Lower lobe of right lung (tissue), 2 donors: ENCODE data around the gene IFT80. TPM values are rescaled to one million over a fixed set of nuclear protein-coding genes. Genes with fewer than 3 reads are reported as not detected.

Experiments used
- ATAC-seq, 2 donors: fragments of 200-7000 bp; cut with Tn5 transposase; one replicate each; pipeline ENCODE4 v1.9.1; 2020 to 2022; ENCODE audit warnings: mild to moderate bottlenecking in 2 of 2, moderate library complexity in 2 of 2
- DNase-seq: peaks from one replicate; pipeline ENCODE4 v3.0.0-alpha.2; 2020
- H3K27ac ChIP-seq: fragments of 200-600 bp; one replicate; pipeline ENCODE4 v1.8.0; 2022
- H3K27me3 ChIP-seq: fragments of 200-600 bp; one replicate; pipeline ENCODE4 v1.8.0; 2022; ENCODE audit warnings: low read depth
- H3K36me3 ChIP-seq: fragments of 200-600 bp; one replicate; pipeline ENCODE4 v1.8.0; 2022; ENCODE audit warnings: mild to moderate bottlenecking
- H3K4me1 ChIP-seq: fragments of 200-600 bp; one replicate; pipeline ENCODE4 v1.8.0; 2022
- H3K4me3 ChIP-seq: fragments of 200-600 bp; one replicate; pipeline ENCODE4 v1.8.0; 2022; ENCODE audit warnings: mild to moderate bottlenecking
- H3K9me3 ChIP-seq: fragments of 200-600 bp; one replicate; pipeline ENCODE4 v1.8.0; 2022
- intact Hi-C: fragments of 100-400 bp; cut with DNase I; formaldehyde crosslinking; loops from one replicate; pipeline ENCODE4 v1.11.0; 2022
- total RNA-seq: library from RNA; stranded (reverse); fragmentation: NEBNext Ultra II Directional; extraction: Animal tissue kit (Norgen Biotek cat#: 25700); gene quantifications from one replicate; pipeline ENCODE4 v1.2.1, GENCODE V29; 2021
- TF ChIP-seq, protein P1 (sequence below): fragments of 200-600 bp; IDR thresholded peaks from one replicate; pipeline ENCODE4 v1.8.0; 2022; ENCODE audit warnings: antibody characterized with exemption, mild to moderate bottlenecking
- donor health status: DM: no; HTN: yes; CAD: no; lungs with severe emphysema.

IFT80 gene
- total RNA-seq, 1 donor from 2014 or later: 37.7 TPM

DNA sequence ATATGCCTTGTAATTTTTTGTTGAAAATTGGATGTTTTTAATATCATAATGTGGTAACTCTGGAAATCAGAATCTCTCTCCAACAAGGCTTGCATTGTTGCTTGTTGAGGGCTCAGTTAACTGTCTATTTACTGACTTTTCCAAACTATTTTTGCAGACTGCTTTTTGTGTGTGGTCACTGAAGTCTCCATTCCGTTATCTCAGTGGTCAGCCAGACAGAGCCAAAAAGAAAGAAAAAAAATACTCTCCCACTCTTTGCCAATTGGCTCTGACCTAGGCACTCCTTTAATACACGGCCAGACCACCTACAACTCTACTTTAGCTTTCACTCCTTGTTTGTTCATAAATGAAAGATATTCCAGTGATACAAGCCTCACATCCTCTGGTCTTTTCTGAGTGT lies 52.5 kb downstream of the IFT80 start:
- Histone ChIP-seq H3K36me3 (no peaks in the 10 kb centered on the region), H3K27me3 (no peaks in the 10 kb centered on the region), H3K4me3 (no peak overlapping the region), H3K9me3 (no peaks in the 10 kb centered on the region), H3K4me1 (no peaks in the 10 kb centered on the region), H3K27ac (no peak overlapping the region)
- ATAC-seq (no peak), DNase-seq (no peak)
- intact Hi-C loops: no loop called here
- TF ChIP-seq, protein P1, sequence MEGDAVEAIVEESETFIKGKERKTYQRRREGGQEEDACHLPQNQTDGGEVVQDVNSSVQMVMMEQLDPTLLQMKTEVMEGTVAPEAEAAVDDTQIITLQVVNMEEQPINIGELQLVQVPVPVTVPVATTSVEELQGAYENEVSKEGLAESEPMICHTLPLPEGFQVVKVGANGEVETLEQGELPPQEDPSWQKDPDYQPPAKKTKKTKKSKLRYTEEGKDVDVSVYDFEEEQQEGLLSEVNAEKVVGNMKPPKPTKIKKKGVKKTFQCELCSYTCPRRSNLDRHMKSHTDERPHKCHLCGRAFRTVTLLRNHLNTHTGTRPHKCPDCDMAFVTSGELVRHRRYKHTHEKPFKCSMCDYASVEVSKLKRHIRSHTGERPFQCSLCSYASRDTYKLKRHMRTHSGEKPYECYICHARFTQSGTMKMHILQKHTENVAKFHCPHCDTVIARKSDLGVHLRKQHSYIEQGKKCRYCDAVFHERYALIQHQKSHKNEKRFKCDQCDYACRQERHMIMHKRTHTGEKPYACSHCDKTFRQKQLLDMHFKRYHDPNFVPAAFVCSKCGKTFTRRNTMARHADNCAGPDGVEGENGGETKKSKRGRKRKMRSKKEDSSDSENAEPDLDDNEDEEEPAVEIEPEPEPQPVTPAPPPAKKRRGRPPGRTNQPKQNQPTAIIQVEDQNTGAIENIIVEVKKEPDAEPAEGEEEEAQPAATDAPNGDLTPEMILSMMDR: no peak

DNA sequence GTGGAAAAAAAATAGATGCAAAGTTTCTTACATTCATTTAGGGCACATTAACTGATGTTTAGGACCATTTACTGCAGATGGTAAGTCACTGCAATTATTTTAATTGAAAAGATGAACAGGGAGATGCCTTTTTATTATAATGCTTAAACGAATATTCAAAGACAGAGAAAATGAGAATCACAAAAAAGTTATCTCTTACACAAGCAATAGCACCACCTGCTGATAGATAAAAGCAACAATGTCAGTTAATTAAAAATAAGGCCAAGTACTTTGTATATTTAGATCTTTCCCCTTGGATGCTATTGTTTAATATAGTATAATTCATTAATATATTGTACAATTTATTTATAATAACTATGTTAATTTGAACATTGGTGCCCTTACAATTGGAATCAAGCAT lies 55.9 kb downstream of the IFT80 start:
- TF ChIP-seq, protein P1: no peak
- no peaks in the 10 kb centered on the region for H3K9me3 ChIP-seq
- no peak for ATAC-seq
- no peak overlapping the region for H3K4me3 ChIP-seq
- no peaks in the 10 kb centered on the region for H3K4me1 ChIP-seq
- no peak overlapping the region for H3K27ac ChIP-seq
- intact Hi-C loops: no loop called here
- H3K27me3 ChIP-seq: no peaks in the 10 kb centered on the region
- no peak for DNase-seq
- no peaks in the 10 kb centered on the region for H3K36me3 ChIP-seq

DNA sequence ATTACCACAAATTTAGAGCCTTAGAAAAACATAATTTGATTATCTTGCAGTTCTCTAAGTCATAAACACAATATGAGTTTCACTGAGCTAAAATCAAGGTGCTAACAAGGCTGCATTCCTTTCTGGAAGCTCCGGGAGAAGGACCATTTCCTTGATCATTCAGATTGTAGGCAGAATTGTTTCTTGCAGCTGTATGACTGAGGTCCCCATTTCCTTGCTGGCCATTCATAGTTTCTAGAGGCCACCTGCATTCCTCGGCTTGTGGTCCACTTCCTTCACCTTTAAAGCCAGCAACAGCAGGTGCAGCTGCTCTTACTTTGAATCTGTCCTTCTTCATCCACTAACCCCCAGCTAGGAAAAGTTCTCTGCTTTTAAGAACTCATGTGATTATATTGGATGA lies 58.7 kb downstream of the IFT80 start:
- ATAC-seq (no peak), DNase-seq (no peak)
- intact Hi-C loops: no loop called here
- Histone ChIP-seq H3K27ac (no peak overlapping the region), H3K27me3 (no peaks in the 10 kb centered on the region), H3K36me3 (no peaks in the 10 kb centered on the region), H3K4me3 (no peak overlapping the region), H3K9me3 (no peaks in the 10 kb centered on the region), H3K4me1 (no peaks in the 10 kb centered on the region)
- TF ChIP-seq, protein P1: no peak

DNA sequence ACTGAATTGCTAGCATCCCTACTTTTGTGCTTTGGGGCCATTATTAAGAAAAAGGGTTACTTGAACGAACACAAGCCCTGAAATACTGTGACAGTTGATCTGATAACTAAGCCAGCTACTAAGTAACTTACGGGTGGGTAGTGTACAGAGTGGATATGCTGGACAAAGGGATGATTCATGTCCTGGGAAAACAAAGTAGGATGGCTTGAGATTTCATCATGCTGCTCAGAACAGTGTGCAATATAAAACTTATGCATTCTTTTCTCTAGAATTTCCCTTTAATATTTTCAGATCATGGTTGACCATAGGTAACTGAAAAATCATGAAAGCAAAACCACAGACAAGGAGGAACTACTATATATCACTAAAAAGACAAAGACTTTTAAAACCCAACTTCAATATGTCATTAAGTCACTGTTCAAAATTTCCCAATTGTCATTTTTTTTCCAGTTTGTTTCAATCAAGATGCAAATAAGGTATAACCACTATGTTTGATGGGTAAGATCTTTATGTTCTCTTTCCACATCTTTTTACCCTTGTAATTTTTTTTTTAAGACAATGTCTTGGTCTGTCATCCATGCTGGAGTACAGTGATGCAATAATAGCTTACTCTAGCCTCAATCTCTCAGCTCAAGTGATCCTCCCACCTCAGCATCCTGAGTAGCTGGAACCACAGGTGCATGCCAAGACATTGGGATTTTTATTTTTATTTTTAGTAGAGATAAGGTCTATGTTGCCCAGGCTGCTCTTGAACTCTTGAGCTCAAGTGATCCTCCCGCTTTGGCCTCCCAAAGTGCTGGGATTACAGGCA lies 67.7 kb downstream of the IFT80 start:
- Histone ChIP-seq H3K27ac (no peak overlapping the region), H3K4me1 (no peaks in the 10 kb centered on the region), H3K36me3 (no peaks in the 10 kb centered on the region), H3K9me3 (no peaks in the 10 kb centered on the region), H3K4me3 (no peak overlapping the region), H3K27me3 (no peaks in the 10 kb centered on the region)
- ATAC-seq (no peak), DNase-seq (no peak)
- TF ChIP-seq, protein P1: no peak
- intact Hi-C loops: no loop called here

DNA sequence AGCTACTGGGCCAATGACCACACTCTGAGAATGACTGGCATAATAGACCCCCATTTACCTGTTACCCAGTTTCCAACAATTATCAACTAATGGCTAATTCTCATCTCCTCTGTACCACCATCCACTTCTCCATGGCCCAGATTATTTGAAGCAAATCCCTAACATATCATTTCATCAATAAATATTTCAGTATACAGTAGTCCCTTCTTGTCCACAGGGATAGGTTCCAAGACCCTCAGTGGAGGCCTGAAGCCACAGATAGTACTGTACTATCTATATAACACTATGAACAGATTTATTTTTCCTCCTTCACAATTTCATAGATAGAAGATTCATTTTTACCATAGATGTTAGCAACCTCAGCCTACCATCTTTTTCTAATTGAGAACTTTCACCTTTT lies 68.3 kb downstream of the IFT80 start:
- Histone ChIP-seq H3K4me3 (no peak overlapping the region), H3K36me3 (no peaks in the 10 kb centered on the region), H3K27ac (no peak overlapping the region), H3K4me1 (no peaks in the 10 kb centered on the region), H3K27me3 (no peaks in the 10 kb centered on the region), H3K9me3 (no peaks in the 10 kb centered on the region)
- DNase-seq: no peak
- intact Hi-C loops: no loop called here
- no peak for ATAC-seq
- TF ChIP-seq, protein P1: no peak
